ENCODE data around the gene PHACTR3.
A peak's percentile ranks its signal among the peaks of the same experiment; 100 is the strongest.

The PHACTR3 gene

DNA sequence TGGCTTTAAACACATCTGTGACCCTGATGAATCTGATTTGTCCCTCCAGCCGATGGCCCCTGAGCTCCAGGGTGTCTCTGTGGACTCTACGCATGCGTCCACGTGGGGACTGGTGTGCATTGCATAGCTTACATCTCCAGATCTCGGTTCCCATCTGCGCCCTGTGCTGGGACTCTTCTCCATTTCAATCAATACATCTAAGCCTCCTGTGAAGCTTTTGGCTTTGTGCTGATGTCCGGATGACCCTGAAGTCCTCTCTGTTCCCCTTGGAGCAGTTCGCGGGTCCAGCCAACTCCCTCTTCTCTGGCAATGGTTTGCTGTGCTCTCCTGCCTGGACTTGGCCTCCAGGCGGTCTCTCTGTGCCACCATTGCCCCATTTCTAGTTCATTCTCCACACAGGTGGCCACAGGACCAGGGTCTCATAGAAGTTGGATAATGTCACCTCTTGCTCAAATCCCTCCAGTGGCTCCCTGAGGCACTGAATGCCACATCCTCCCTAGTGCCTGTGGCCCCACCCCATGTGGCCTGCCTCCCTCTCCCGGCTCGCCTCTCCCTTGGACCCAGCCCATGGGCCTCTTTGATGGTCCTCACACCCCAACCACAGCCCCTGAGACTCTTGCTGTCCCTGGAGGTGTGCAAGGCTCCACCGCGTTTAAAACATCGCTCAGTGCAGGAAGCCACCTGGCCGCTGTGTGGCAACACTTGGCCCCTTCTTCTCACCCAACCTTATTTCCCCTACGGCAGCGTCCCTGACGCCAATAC is 173.7 kb downstream of the PHACTR3 start:
- DNase-seq (ENCODE audit: low read depth), result no peak

DNA sequence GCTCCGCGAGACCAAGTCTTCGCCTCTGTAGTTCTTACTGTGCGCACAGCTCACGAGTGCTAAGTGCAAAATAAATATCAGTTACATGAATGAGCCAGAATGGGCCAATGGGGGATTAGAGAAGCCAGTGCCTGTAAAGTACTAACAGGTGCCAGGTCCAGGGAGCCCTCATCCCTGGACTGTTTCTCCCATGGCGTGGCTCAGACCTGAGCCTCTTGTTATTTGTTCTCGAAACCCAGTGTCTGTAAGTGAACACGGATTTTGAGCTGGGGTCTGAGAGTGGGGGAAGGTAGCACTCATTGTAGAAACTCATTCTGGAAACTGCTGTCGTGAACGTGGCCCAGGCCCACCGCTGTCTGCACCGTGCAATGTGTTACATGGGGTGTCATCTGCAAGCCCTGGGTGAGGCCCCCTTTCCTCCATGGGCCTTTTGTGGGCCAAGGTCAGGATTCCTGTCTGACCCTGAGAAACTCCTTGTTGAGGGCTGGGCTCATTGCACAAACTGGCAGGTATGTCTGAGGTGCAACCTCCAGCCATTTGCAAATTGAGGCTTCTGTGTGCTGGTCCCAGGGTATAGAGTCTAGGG is 174.4 kb downstream of the PHACTR3 start:
- DNase-seq (ENCODE audit: low read depth), result no peak

DNA sequence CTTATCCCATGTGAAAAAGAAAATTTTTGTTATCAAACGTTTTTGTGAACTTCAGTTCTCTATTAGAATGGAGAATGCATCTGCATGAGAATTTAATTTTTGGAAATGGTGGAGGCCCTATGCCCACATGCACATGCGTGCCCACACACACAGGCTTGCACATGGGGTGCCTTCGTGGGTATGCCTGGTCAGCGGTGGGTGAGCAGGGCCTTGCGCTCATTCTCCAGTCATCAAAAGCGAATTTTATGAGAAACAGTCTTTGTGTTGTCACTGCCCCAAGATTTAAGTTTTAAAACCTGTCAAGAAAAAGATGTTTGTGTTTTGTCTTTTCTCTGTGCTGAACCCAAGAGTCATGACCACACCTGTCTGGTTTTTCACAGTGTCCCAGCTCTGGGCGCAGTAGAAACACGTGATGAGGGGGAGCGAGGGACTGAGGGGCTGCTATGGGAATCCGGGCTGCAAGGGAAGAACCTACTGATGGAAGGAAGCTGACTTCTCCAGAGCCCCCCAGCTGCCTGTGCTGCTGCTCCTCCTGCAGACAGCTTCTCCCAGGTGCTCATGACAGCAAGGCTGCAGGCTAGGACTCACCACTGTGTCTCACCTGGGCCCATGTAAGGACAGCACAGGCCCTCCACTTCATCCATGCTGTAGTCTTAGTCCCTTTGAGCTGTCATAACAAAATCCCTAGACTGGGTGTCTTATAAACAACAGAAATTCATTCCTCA is 175.5 kb downstream of the PHACTR3 start:
- no peak for DNase-seq (ENCODE audit: low read depth)

DNA sequence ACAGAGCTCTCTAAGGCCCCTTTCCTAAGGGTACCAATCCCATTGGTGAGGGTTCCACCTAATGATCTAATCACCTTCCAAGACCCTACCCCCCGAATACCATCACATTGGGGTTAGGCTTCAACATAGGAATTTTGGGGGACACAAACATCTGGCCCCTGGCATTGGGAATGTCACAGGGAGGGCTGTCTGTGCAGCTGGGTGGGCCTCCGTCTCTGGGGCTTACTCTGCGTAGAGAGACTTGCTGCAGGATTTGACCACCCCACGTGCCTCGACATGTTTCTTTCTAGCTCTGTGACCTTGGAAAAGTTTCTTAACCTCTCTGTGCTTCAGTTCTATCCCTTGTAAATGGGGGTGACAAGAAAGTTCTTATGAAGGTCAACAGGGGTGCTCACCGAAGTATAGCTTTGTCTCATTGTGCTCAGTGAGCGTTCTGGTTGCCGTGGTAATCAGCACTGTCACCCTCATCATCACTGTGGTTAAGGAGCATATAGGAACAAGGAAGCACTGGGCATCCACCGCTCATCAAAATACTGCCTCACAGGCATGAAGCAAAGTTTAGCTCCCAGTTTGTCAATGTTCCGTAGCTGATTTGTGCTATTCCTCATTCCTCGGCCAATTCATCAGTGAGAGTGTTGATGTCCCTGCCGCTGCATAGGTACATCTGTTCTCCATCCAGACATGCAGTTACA is 176.3 kb downstream of the PHACTR3 start:
- DNase-seq (ENCODE audit: low read depth), result no peak

DNA sequence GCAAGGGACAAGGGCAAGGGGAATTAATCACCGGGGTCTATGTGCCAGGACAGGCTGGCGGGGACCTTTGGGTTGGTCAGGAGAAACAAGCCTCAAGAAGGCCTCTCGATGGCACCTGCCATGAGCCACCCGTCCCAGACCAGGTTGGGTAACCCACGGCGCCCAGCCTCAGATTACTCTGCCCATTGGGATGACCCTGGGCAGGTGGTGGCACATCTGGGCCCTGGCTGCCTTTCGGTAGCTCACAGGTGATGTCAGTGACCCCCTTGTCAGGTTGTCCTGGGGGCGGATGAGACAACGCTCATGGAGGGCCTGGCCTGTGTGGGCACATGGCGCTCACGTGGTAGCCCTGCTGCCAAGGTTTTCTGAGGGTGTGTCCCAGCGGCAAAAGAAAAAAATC is 176.9 kb downstream of the PHACTR3 start:
- no peak for DNase-seq (ENCODE audit: low read depth)

DNA sequence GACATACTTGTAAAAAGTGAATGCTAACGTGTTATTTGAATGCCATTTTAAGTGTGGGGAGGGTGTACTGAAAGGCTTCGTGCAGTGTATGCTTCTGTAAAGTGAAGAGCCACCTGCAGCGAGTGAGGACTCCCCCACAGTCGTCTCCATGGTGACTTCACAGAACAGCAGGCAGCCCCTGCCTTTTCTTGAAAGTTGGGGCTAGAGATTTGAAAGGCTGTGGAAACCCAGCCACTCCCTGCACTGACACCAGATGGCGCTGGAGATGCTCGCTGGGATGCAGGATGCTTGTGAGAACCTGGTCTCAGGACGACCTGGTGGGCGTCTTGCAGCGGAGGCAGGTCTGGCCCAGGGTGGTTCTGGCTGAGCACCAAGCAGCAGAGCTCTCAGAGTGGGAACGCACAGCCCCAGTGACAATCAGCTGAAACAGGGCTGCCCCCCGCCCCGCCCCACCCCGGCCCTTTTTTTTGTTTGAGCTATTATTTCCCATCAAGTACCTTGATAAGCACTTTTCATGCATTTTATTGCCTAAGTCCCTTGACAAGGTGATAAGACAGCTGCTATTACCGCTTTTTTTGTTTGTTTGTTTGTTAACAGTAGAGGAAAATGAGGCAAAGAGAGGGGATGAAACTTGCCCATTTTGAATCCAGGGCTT is 178.8 kb downstream of the PHACTR3 start:
- DNase-seq (ENCODE audit: low read depth), result peak; percentile 5

- no peak for DNase-seq (ENCODE audit: low read depth)
Observed at GRCh38 chr20:59783641-59784010, 179.3 kb downstream of the PHACTR3 start.

- DNase-seq (ENCODE audit: low read depth), result no peak
Observed at GRCh38 chr20:59784365-59784764, 180.0 kb downstream of the PHACTR3 start.

DNA sequence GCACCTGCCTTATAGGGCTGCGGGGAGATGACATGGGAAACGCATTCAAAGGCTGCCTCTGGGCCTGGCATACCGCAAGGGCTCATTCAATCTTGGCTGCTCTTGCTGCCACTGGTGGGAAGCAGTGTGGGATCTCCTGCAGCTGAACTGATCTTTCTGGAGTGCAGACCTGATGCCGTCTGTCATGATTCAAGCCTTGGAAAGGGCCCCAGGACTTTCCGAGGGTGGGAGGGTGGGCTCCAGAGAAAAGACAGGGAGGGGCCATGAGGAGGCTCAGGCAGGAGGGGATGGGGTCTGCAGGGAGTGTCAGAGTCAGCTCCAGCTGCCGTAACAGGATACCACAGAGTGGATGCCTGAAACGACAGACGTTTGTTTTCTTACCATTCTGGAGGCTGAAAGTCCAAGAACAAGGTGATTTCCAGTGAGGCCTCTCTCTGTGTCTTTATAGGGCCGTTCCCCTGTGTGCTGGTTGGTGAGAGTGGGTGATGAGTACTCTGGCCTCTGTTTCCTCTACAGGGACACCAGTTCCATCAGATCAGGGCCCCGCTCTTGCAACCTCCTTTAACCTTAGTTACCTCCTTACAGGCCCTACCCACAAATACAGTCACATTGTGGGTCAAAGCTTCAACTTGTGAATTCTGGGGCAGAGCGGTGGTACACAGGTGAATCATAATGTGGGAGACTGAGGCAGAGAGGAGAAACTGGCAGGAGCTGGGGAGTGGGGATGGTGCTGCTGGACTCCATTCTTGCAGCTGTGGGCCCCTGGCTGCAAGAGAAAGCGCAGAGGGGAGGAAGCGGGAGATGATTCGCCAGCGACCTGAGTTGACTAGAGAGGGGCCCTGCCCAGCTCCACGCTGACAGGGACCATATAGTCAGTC is 180.7 kb downstream of the PHACTR3 start:
- DNase-seq (ENCODE audit: low read depth), result no peak

DNA sequence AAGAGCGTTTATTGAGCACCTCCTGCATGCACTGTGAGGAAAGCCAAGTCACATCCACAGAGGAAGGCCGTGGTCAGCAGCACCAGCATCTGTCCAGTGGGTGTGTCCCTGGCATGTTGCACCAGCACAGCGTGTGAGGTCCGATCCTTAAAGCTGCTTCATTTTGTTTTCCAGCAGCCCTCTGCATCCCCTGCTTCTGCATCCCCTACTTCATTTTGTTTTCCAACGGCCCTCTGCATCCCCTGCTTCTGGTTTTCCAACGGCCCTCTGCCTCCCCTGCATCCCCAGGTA is 181.3 kb downstream of the PHACTR3 start:
- DNase-seq (ENCODE audit: low read depth), result no peak

DNA sequence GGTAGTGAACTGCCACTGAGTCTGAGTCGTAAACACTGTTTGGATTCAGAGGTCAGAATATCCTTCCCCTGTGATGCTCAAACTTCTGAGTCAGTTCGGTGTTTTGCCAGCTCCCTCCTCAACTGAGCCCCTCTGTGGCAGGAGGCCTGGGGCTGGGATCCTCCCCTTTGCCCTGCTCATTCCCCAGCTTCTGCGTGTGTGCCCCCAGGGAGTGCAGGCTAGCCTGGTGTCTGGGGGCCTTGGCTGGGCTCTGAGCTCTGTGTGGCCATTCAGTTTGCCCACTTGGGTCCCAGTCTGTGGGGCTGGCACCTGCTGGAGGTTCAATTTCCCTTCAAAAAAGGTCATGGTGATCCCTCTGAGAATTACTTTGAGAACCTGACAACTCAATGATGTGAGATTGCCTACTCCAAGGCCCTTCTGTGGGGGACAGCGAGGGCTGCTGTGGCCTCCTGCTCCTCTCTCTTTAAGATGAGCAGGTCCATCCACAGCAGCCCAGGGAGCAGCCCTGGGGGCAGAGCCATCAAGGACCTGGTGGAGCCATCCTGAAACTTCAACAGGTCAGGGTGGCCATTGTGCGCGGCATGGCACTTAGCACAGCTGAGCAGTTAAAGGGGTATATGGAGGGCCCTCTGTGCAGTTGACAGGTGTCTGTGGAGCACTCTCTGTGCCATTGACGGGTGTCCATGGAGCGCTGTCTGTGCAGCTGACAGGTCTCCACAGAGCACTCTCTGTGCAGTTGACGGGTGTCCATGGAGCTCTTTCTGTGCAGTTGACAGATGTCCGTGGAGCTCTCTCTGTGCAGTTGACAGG is 181.9 kb downstream of the PHACTR3 start:
- DNase-seq (ENCODE audit: low read depth), result no peak

DNA sequence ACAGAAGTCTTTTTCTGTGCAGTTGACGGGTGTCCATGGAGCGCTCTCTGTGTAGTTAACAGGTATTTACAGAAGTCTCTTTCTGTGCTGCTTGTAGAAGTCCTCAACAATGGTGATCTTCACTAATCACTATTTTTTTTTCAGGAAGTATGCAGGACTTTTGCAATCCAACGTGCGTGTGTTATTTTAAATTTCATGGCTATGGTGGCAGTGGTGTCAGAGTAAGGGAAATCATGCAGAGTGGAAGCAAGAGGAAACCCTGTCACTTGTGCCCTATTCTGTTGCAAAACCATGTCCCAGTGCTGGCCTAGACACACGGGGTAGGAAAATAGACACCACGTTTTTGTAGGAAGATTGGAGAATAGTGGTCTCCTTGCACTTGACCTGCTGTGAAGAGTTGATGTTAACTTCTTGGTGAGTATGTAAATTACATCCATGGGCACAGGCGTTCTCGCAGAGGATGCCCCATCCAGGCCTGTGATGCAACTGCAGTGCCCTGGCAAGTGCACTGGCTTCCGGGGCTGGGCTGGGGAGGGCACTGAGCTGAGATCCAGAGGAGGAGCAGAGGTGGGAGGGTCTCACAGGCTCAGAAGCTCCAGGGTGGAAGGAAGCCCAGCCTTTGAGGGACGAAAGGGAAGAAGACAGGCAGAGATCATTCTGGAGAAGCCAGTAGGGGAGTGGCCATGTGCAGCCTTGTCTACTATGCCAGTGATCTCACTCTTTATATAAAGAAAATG is 182.6 kb downstream of the PHACTR3 start:
- no peak for DNase-seq (ENCODE audit: low read depth)

- DNase-seq (ENCODE audit: low read depth), result no peak
Observed at GRCh38 chr20:59787538-59787890, 183.2 kb downstream of the PHACTR3 start.

DNA sequence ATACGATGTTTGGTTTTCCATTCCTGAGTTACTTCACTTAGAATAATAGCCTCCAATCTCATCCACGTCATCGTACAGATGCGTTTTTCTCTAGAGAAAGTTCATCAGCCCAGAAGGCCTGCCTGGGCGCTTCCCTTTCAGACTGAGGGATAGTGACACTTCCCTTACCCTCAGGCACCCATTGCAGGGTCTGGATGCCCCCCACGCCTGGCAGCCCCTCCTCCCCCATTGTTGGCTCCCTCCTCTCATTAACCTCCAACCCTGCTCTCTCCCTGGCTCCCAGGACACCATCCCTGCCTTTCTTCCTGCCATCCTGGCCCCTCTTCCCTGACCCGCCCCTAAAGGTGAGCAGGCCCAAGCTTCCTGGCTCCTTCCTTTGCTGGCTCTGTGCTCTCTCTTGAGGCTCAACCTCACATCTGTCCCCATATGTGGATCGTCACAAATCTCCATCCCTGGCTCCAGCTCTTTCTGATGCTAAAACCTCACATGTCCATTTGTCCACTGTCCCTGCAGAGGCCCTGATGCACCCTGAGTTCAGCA is 183.9 kb downstream of the PHACTR3 start:
- DNase-seq (ENCODE audit: low read depth), result no peak

- DNase-seq (ENCODE audit: low read depth), result no peak
Observed at GRCh38 chr20:59788811-59789397, 184.6 kb downstream of the PHACTR3 start.

DNA sequence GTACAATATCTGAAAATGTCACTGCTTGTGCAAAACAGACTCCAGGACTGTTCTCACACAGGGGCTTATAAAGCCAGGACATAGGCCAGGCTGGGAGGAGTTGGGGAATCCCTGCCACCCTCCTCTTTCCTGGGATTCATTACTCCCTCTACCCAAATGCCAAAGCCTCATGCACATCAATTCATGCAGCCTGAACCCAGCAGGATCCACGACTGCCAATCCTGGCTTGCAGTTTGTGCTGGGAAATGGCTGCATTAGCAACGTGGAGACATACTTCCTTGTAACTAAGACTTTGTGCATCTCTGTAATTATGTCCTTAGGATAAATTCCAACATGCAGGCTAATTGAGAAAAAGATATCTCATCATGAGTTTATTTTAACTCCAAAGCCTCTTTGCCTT is 185.3 kb downstream of the PHACTR3 start:
- no peak for DNase-seq (ENCODE audit: low read depth)

DNA sequence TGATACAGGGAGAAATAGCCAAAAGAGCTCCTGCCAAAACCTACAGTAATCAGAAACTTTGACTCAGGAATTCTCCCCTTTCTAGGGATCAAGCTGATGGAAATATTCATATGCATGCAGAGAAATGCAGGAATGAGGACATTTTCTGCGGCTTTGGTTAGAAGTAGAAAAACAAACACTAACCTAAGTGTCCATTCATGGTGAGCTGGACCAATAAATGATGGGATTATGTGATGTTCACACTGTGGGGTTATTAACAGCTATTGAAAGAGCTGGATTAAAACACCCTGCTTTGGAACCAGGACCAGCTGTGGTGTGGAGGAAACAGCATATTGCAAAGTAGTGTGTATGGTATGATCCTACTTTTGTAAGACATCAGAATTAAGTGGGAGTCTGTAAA is 186.0 kb downstream of the PHACTR3 start:
- no peak for DNase-seq (ENCODE audit: low read depth)

DNA sequence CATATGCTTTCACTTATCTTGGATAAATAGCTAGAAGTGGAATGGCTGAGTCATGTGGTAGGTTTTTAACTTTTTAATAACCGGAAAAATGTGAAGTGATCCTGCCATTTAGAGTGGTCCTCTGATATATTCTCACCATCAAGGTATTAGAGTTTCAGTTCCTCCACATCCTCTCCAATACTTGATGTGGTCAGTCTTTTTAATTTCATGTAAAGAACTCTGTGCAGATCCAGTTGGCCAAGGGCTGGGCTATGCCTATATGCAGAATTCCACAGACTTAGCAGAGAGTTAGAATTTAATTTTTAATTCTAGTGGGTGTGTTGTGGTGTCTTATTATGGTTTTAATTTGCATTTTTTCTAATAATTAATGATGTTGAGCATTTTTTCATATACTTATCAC is 188.0 kb downstream of the PHACTR3 start:
- no peak for DNase-seq (ENCODE audit: low read depth)

DNA sequence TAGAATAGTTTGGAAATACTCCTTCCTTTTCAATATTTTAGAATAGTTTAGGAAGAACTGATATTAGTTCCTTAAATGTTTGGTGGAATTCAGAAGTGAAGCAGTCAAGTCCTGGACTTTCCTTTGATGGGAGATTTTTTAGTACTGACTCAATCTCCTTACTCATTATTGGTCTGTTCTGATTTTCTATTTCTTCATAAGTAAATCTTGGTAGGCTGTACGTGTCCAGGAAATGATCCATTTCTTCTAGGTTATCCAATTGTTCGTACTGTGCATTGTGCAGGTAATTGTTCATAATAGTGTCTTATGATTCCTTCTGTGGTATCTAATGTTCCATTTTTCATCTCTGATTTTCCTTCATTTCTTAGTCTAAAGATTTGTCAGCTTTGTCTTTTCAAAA is 190.2 kb downstream of the PHACTR3 start:
- no peak for DNase-seq (ENCODE audit: low read depth)
